HEK293T (cell line): ENCODE data around the gene CCDC195.

ENCODE experiments used
- CTCF ChIA-PET: fragments of 350-600 bp; formaldehyde crosslinking; extraction: SDS; loops from one replicate; lab custom pipeline; 2021; ENCODE audit warnings: antibody characterized with exemption, inconsistent platforms; lab: Yijun Ruan, JAX
- POLR2A ChIA-PET: fragments of 350-600 bp; formaldehyde crosslinking; extraction: SDS; loops from one replicate; lab custom pipeline; 2020; ENCODE audit warnings: antibody characterized with exemption, inconsistent platforms; lab: Yijun Ruan, JAX
- DNase-seq: peaks from one replicate; pipeline ENCODE4 v3.0.0; 2012; ENCODE audit warnings: mixed read lengths; ENCODE audit errors: extremely low spot score
- ARNT ChIP-seq: fragments of 450-650 bp; IDR thresholded peaks from 2 replicates; pipeline ENCODE4 v1.6.1; 2017; ENCODE audit warnings: mild to moderate bottlenecking
- BHLHE40 ChIP-seq: fragments of 450-650 bp; IDR thresholded peaks from 2 replicates; pipeline ENCODE4 v1.6.1; 2016; ENCODE audit warnings: mild to moderate bottlenecking, moderate library complexity, borderline replicate concordance
- CTBP1 ChIP-seq: fragments of 450-650 bp; IDR thresholded peaks from 2 replicates; pipeline ENCODE4 v1.6.1; 2016; ENCODE audit warnings: borderline replicate concordance
- ELF4 ChIP-seq: fragments of 450-650 bp; IDR thresholded peaks from 2 replicates; pipeline ENCODE4 v1.6.1; 2017; ENCODE audit warnings: antibody characterized with exemption
- FOXA1 ChIP-seq: fragments of 450-650 bp; IDR thresholded peaks from 2 replicates; pipeline ENCODE4 v1.6.1; 2016; ENCODE audit warnings: mild to moderate bottlenecking
- FOXK2 ChIP-seq: fragments of 450-650 bp; IDR thresholded peaks from 2 replicates; pipeline ENCODE4 v1.6.1; 2016; ENCODE audit warnings: mild to moderate bottlenecking
- FOXM1 ChIP-seq: fragments of 450-650 bp; IDR thresholded peaks from 2 replicates; pipeline ENCODE4 v1.6.1; 2017; ENCODE audit warnings: mild to moderate bottlenecking, borderline replicate concordance
- HDGF ChIP-seq: fragments of 450-650 bp; IDR thresholded peaks from 2 replicates; pipeline ENCODE4 v1.6.1; 2017; ENCODE audit warnings: antibody characterized with exemption, borderline replicate concordance
- L3MBTL2 ChIP-seq: fragments of 450-650 bp; conservative IDR thresholded peaks from 2 replicates; pipeline ENCODE4 v1.6.1; 2016; ENCODE audit warnings: mild to moderate bottlenecking
- LEF1 ChIP-seq: fragments of 450-650 bp; IDR thresholded peaks from 2 replicates; pipeline ENCODE4 v1.6.1; 2017; ENCODE audit warnings: mild to moderate bottlenecking, borderline replicate concordance
- NFRKB ChIP-seq: fragments of 450-650 bp; IDR thresholded peaks from 2 replicates; pipeline ENCODE4 v1.6.1; 2016; ENCODE audit warnings: mild to moderate bottlenecking, moderate library complexity
- PKNOX1 ChIP-seq: fragments of 450-650 bp; IDR thresholded peaks from 2 replicates; pipeline ENCODE4 v1.6.1; 2016
- SP1 ChIP-seq: fragments of 450-650 bp; IDR thresholded peaks from 2 replicates; pipeline ENCODE4 v1.6.1; 2017
- SUZ12 ChIP-seq: fragments of 450-650 bp; IDR thresholded peaks from 2 replicates; pipeline ENCODE4 v1.6.1; 2016; ENCODE audit warnings: mild to moderate bottlenecking
- TARDBP ChIP-seq: fragments of 450-650 bp; IDR thresholded peaks from 2 replicates; pipeline ENCODE4 v1.6.1; 2016
- ZNF384 ChIP-seq: fragments of 450-650 bp; IDR thresholded peaks from 2 replicates; pipeline ENCODE4 v1.6.1; 2016

CCDC195 gene

GRCh38 chr2:224690868-224691267 lies 25.3 kb downstream of the CCDC195 start:
- no peak for TF ChIP-seq TARDBP
- TF ChIP-seq BHLHE40 = no peak
- no peak for TF ChIP-seq FOXK2
- no peak for TF ChIP-seq NFRKB
- POLR2A ChIA-PET = no interaction called here
- CTCF ChIA-PET = no interaction called here
- DNase-seq = no peak

DNA sequence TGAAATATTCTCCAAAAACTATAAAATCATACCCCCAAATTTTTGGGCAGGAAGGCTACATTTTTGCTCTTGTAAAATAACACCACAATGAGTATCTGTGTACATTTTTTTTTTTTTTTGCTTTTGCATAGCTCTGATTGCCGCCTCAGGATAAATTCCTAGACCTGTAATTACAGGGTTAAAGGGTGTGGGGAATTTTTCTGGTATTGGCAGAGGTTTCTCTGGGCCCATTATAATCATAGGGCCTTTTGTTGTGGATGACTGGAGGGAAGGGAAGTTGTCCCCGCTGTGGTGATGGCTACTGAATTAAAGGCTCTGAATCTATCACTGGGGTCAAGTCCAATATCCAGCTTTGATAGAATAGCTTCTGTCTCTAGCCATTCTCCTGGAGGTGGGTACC lies 26.6 kb downstream of the CCDC195 start:
- POLR2A ChIA-PET = no interaction called here
- DNase-seq = no peak
- CTCF ChIA-PET = interaction anchor here (0.7 kb wide), 1 partner anchor 29 kb away, joined by 4 read pairs; no protein-coding TSS in a partner anchor

DNA sequence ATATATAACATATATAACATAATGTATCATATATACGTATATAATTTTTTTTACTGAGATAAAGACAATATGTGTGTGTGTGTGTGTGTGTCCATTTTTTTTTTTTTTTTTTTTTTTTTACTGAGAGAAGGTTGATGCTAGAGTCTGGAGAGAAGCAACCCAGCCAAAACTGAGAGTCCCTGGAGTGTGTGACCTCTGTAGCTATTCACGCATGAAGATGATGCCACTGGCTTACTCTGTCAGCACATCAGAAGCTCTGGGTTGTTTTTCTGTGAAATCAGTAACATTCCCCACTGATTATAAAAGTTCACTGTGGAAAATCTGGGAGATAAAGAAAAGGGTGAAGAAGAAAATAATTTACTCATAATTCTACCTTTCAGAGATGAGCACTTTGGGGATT lies 27.2 kb downstream of the CCDC195 start:
- POLR2A ChIA-PET = no interaction called here
- no peak for DNase-seq
- TF ChIP-seq TARDBP (no peak), FOXM1 (no peak), ZNF384 (no peak), L3MBTL2 (no peak), NFRKB (no peak), BHLHE40 (no peak), SP1 (no peak)
- CTCF ChIA-PET = interaction anchor here (0.7 kb wide), 1 partner anchor 29 kb away, joined by 4 read pairs; no protein-coding TSS in a partner anchor

More for the DNA sequence above, 26.6 kb downstream of the CCDC195 start:
- TF ChIP-seq TARDBP = no peak
- TF ChIP-seq HDGF = no peak
- no peak for TF ChIP-seq FOXK2
- TF ChIP-seq NFRKB = no peak
- no peak for TF ChIP-seq LEF1
- TF ChIP-seq FOXA1 = no peak
- no peak for TF ChIP-seq CTBP1
- TF ChIP-seq ARNT = no peak
- TF ChIP-seq L3MBTL2 = no peak
- TF ChIP-seq SUZ12 = no peak
- TF ChIP-seq BHLHE40 = no peak
- TF ChIP-seq PKNOX1 = no peak

- POLR2A ChIA-PET = no interaction called here
- no peak for DNase-seq
- TF ChIP-seq L3MBTL2 = no peak
- TF ChIP-seq ELF4 = no peak
- no peak for TF ChIP-seq FOXM1
- TF ChIP-seq SP1 = no peak
- no peak for TF ChIP-seq LEF1
- TF ChIP-seq CTBP1 = no peak
- no peak for TF ChIP-seq BHLHE40
- no peak for TF ChIP-seq ZNF384
- TF ChIP-seq PKNOX1 = no peak
- TF ChIP-seq TARDBP = no peak
- TF ChIP-seq FOXA1 = no peak
- TF ChIP-seq ARNT = no peak
- no peak for TF ChIP-seq SUZ12
- CTCF ChIA-PET = no interaction called here
Observed at GRCh38 chr2:224687156-224687555, 29.0 kb downstream of the CCDC195 start.

DNA sequence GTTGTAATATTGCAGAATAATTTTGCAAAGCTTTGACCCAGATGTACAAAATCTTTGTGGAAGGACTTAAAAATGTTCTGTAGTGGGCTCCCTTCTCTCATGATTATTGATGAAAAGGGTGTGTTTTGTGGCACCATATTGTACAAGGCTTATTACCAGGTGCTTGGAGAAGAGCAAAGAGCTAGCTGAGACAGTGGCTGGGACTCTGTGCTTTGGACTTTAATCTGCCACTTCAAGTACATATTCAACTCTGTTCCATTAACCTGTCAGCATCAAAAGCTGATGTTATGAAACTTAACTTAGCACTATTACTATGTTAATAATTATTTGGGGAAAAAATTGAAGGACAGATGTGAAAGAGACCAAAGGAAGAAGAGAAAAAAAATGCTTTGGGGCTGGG lies 31.0 kb downstream of the CCDC195 start:
- TF ChIP-seq FOXM1 (no peak), FOXK2 (no peak), BHLHE40 (no peak), HDGF (no peak), L3MBTL2 (no peak), NFRKB (no peak), LEF1 (no peak), PKNOX1 (no peak), TARDBP (no peak), CTBP1 (no peak), ZNF384 (no peak), SP1 (no peak), ELF4 (no peak), ARNT (no peak), SUZ12 (no peak)
- CTCF ChIA-PET = no interaction called here
- no peak for DNase-seq
- POLR2A ChIA-PET = no interaction called here

DNA sequence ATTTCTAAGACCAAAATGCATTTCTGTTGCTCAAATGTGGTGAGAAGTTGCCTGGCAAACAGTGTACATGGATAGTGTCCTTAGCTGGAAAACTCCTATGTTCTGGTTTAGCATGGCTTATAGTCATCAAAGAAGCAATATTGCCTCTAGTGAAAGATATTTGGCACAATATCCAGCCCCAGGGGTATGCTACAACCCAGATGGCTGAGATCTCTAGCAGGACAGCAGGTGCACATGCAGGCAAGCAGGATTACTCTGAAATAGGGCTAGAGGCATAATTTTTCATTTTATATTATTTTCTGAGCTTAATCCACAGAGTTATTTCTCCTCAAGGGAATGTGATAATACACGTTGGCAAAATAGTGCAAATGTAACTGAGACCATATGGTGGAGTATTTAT lies 34.0 kb downstream of the CCDC195 start:
- no peak for DNase-seq
- TF ChIP-seq HDGF (no peak), FOXA1 (no peak), LEF1 (no peak), CTBP1 (no peak), L3MBTL2 (no peak), SUZ12 (no peak), FOXK2 (no peak), PKNOX1 (no peak), TARDBP (no peak), ARNT (no peak), FOXM1 (no peak), BHLHE40 (no peak), ELF4 (no peak), ZNF384 (no peak), SP1 (no peak), NFRKB (no peak)
- ChIA-PET CTCF (no interaction called here), POLR2A (no interaction called here)
